Endothelial cell (in vitro differentiated cells): ENCODE results near the gene SLC8A1. TPM values are rescaled to one million over a fixed set of nuclear protein-coding genes. Genes with fewer than 3 reads are reported as not detected.

Source experiments
- DNase-seq: peaks from one replicate; pipeline ENCODE4 v3.0.0; 2021; ENCODE audit warnings: low spot score
- H3K27ac Mint-ChIP-seq: one replicate; pipeline ENCODE4 v1.8.0; 2021; ENCODE audit warnings: mixed read lengths, inconsistent platforms; ENCODE audit not compliant: unreplicated experiment
- H3K27me3 Mint-ChIP-seq: one replicate; pipeline ENCODE4 v1.8.0; 2021; ENCODE audit warnings: mild to moderate bottlenecking, moderate library complexity, mixed read lengths, inconsistent platforms; ENCODE audit not compliant: unreplicated experiment
- H3K36me3 Mint-ChIP-seq: one replicate; pipeline ENCODE4 v1.8.0; 2021; ENCODE audit warnings: mild to moderate bottlenecking, low read depth, mixed read lengths, inconsistent platforms; ENCODE audit not compliant: unreplicated experiment
- H3K4me1 Mint-ChIP-seq: one replicate; pipeline ENCODE4 v1.8.0; 2021; ENCODE audit warnings: mild to moderate bottlenecking, mixed read lengths, inconsistent platforms; ENCODE audit not compliant: unreplicated experiment
- H3K4me3 Mint-ChIP-seq: one replicate; pipeline ENCODE4 v1.8.0; 2021; ENCODE audit warnings: mild to moderate bottlenecking, mixed read lengths, inconsistent platforms; ENCODE audit not compliant: unreplicated experiment
- H3K9me3 Mint-ChIP-seq: one replicate; pipeline ENCODE4 v1.8.0; 2021; ENCODE audit warnings: mixed read lengths, inconsistent platforms; ENCODE audit not compliant: unreplicated experiment
- total RNA-seq: library from RNA; stranded (reverse); fragmentation: NEBNext Ultra II Directional; extraction: Animal tissue kit (Norgen Biotek cat#: 25700); gene quantifications from one replicate; pipeline ENCODE4 v1.2.1, GENCODE V29; 2021; ENCODE audit not compliant: unreplicated experiment
- TF ChIP-seq, protein P1 (sequence below): fragments of 200-600 bp; sonication (generic); IDR thresholded peaks from one replicate; pipeline ENCODE4 v1.5.0; 2021; ENCODE audit warnings: antibody characterized with exemption; ENCODE audit not compliant: unreplicated experiment

SLC8A1 gene
- total RNA-seq, 1 donor from 2014 or later, result 0.80 TPM

DNA sequence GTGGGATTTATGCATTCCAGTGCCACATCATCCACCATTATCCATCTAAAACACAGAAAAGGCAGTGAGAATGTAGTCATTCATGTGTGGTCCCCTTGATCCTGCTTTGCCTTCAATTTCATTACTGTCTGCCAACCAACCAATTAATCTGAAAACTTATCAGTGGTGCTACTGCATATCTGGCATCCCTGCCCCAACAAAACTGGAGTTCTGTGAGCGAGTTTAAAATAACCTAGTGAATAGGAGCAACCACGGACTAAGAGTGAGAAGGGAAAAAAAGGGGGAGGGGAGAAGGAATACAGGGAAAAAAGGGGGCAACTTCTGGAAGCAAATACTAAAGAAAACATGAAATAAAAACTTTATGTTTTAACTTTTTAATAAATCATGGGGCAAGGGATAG, 42.2 kb downstream of the SLC8A1 start:
- no peak for DNase-seq
- no peak overlapping the region for H3K4me3 Mint-ChIP-seq
- no peaks in the 10 kb centered on the region for H3K9me3 Mint-ChIP-seq
- no peaks in the 10 kb centered on the region for H3K4me1 Mint-ChIP-seq
- H3K36me3 Mint-ChIP-seq, result no peaks in the 10 kb centered on the region
- TF ChIP-seq, protein P1, sequence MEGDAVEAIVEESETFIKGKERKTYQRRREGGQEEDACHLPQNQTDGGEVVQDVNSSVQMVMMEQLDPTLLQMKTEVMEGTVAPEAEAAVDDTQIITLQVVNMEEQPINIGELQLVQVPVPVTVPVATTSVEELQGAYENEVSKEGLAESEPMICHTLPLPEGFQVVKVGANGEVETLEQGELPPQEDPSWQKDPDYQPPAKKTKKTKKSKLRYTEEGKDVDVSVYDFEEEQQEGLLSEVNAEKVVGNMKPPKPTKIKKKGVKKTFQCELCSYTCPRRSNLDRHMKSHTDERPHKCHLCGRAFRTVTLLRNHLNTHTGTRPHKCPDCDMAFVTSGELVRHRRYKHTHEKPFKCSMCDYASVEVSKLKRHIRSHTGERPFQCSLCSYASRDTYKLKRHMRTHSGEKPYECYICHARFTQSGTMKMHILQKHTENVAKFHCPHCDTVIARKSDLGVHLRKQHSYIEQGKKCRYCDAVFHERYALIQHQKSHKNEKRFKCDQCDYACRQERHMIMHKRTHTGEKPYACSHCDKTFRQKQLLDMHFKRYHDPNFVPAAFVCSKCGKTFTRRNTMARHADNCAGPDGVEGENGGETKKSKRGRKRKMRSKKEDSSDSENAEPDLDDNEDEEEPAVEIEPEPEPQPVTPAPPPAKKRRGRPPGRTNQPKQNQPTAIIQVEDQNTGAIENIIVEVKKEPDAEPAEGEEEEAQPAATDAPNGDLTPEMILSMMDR, result no peak
- H3K27ac Mint-ChIP-seq, result no peak overlapping the region
- H3K27me3 Mint-ChIP-seq, result no peaks in the 10 kb centered on the region

DNA sequence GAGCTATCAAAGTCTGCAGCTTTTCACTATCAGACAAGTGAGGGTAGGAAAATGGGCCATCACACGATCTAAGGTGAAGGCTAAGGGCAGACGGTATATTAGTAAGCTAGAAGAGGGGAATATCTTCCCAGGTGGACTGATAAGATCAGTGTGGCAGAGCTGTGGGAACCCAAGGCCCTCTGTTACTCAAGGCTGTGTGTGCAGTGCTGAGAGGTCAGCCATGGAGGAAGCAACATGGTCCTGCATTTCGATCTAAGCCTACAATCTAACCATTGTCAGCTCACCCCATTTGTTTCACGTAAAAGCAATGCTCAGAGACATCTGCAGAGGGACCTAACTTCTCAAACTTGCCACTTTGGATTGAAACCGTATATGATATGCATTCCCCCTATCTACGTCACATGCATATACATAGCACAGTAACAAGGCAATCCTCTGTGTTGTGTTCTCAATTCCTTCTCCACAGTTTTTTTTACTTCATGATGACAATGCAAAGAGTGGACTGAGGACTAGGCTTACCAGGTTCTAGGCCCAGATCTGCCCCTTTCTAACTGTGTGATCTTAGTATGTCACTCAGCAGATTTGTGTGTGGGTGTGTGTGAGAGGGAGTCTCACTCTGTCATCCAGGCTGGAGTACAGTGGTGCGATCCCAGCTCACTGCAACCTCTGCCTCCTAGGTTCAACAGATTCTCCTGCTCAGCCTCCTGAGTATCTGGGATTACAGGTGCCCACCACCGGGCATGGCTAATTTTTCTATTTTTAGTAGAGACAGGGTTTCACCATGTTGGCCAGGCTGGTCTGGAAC, 45.2 kb downstream of the SLC8A1 start:
- Mint-ChIP-seq H3K36me3 (no peaks in the 10 kb centered on the region), H3K4me3 (no peak overlapping the region), H3K27ac (no peak overlapping the region), H3K27me3 (no peaks in the 10 kb centered on the region), H3K4me1 (no peaks in the 10 kb centered on the region), H3K9me3 (no peaks in the 10 kb centered on the region)
- no peak for DNase-seq
- TF ChIP-seq, protein P1, result no peak

DNA sequence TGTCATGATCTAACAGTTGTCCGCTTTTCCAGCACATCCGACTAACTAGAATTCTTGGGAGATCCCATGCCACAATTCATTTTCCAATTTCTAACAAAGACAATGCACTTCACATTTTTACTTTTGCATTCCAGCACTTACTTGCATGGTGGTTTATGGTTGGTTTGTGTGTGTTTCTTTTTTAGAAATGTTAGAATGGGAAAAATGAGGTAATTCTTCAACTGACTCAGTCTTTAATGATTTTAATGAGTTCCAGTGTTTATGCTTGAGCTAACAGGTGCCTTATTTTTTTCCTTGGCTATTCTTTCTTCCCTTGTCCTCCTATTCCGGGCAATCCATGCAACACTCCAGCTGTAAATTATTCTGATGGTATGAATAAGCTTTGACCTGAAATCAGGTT, 46.4 kb downstream of the SLC8A1 start:
- Mint-ChIP-seq H3K4me1 (peaks cover 3% of the 10 kb centered on the region), H3K36me3 (no peaks in the 10 kb centered on the region), H3K27me3 (no peaks in the 10 kb centered on the region), H3K9me3 (no peaks in the 10 kb centered on the region), H3K4me3 (no peak overlapping the region), H3K27ac (no peak overlapping the region)
- DNase-seq, result no peak
- TF ChIP-seq, protein P1, result no peak

DNA sequence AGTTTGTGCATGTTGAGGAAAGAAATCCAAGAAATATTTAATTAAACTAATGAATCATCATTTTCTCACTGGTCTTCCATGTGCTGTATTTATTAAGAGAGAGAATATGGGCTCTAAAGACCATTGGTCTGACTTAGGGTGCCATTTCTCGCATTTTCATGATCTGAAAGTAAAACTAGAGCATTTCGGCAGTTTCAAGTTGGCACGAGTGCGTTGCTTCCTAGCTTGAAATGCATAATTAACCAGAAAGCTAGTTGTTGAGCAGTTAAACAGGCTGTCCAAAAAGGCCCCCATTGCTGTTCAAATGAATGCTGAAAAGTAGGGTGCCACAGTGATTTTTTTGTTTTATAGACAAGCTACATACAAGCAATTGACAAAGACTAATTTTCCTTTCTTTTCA, 47.4 kb downstream of the SLC8A1 start:
- Mint-ChIP-seq H3K4me3 (no peak overlapping the region), H3K27ac (no peak overlapping the region), H3K9me3 (no peaks in the 10 kb centered on the region), H3K4me1 (peaks cover 7% of the 10 kb centered on the region), H3K36me3 (no peaks in the 10 kb centered on the region), H3K27me3 (no peaks in the 10 kb centered on the region)
- DNase-seq, result no peak
- TF ChIP-seq, protein P1, result no peak

DNA sequence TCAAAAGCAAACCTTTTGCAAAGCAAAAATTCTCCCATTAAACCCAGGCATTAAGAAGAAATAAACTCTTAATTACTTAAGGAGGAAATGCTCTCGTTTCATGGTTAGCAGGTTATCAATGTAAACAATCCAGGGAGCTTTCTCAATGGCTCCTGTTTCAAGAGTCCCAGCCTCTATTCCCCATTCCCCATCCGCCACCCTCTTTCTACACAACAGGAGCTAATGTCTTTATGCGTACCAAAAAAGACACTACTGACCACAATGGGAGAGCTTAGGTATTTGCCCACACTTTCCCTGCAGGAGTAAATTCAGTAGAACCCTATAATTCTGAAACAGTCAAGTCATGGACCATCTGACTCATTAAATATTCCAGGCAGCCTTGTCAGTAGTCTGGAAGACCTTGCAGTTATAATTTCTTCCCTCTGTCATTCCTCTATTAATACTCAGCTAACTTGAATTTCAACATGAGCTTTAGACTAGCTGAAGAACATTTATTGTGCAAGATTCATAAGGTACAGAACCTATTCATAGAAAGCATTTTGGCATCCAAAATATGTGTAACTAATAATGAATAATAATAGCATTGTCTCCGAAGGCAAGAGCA, 48.6 kb downstream of the SLC8A1 start:
- H3K36me3 Mint-ChIP-seq, result no peaks in the 10 kb centered on the region
- peaks cover 7% of the 10 kb centered on the region for H3K4me1 Mint-ChIP-seq
- H3K27ac Mint-ChIP-seq, result no peak overlapping the region
- H3K4me3 Mint-ChIP-seq, result no peak overlapping the region
- DNase-seq, result no peak
- TF ChIP-seq, protein P1, result no peak
- H3K27me3 Mint-ChIP-seq, result no peaks in the 10 kb centered on the region
- no peaks in the 10 kb centered on the region for H3K9me3 Mint-ChIP-seq
